ENCODE data around the gene RABL2A. TPM values are rescaled to one million over a fixed set of nuclear protein-coding genes. Genes with fewer than 3 reads are reported as not detected.
"Not testable (repeated sequence)": the region's sequence is repeated elsewhere in the genome, so short reads cannot be mapped to it uniquely, and the experiment has no call there.

Gene RABL2A
- total and polyA plus RNA-seq, 2 donors, result 7.5 to 18.3 TPM

DNA sequence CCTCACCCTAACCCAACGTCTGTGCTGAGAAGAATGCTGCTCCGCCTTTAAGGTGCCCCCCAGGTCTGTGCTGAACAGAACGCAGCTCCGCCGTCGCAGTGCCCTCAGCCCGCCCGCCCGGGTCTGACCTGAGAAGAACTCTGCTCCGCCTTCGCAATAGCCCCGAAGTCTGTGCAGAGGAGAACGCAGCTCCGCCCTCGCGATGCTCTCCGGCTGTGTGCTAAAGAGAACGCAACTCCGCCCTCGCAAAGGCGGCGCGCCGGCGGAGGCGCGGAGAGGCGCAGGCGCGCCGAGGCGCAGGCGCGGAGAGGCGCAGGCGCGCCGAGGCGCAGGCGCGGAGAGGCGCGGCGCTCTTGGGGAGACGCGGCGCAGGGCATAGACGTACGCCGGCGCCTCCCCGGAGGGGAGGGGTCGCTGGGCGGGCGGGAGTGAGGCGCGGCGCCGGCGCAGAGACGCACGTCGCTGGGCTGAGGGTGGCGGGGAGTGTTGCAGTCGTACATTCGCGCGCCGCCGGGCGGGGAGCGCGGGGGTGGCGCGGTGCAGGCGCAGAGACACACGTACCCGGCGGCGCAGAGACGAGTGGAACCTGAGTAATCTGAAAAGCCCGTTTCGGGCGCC, 23.5 kb upstream of the RABL2A start:
- Histone ChIP-seq H3K27ac (ENCODE audit: low read depth in 1 of 2, low read length in 1 of 2) (peak overlapping the region; percentile 94), H3K4me3 (ENCODE audit: low read length in 2 of 2) (peak overlapping the region; percentile 49 to 54)
- H3K9me3 ChIP-seq (ENCODE audit: control insufficient read depth in 2 of 2, insufficient read depth in 1 of 2, low read length in 1 of 2); H3K27me3 ChIP-seq (ENCODE audit: control insufficient read depth in 2 of 2, insufficient read depth in 1 of 2, low read length in 1 of 2); H3K4me1 ChIP-seq (ENCODE audit: control insufficient read depth in 2 of 2, insufficient read depth in 2 of 2, low read length in 2 of 2); H3K36me3 ChIP-seq (ENCODE audit: control insufficient read depth in 2 of 2, insufficient read depth in 2 of 2, low read length in 1 of 2): not testable (repeated sequence)
- peak; percentile 56 to 90 (median 78) for DNase-seq (ENCODE audit: low read depth in 6 of 9, low spot score in 9 of 9)
- 22% methylated on average over 84 of the region's 84 CpGs for WGBS

DNA sequence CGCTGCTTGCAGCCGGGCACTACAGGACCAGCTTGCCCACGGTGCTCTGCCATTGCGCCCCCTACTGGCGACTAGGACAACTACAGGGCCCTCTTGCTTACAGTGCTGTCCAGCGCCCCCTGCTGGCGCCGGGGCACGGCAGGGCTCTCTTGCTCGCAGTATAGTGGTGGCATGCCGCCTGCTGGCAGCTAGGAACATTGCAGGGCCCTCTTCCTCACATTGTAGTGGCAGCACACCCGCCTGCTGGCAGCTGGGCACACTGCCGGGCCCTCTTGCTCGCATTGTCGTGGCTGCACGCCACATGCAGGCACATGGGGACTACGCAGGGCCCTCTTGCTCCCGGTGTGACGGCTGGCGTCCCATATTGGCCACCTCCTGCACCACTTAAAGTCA, 23.0 kb upstream of the RABL2A start:
- DNase-seq (ENCODE audit: low read depth in 6 of 9, low spot score in 9 of 9), result peak; percentile 79 to 92 (median 86)
- Histone ChIP-seq H3K27ac (ENCODE audit: low read depth in 1 of 2, low read length in 1 of 2) (peak overlapping the region; percentile 94), H3K4me3 (ENCODE audit: low read length in 2 of 2) (peak overlapping the region; percentile 49 to 54)
- not testable (repeated sequence) for H3K27me3 ChIP-seq (ENCODE audit: control insufficient read depth in 2 of 2, insufficient read depth in 1 of 2, low read length in 1 of 2); H3K36me3 ChIP-seq (ENCODE audit: control insufficient read depth in 2 of 2, insufficient read depth in 2 of 2, low read length in 1 of 2); H3K4me1 ChIP-seq (ENCODE audit: control insufficient read depth in 2 of 2, insufficient read depth in 2 of 2, low read length in 2 of 2); H3K9me3 ChIP-seq (ENCODE audit: control insufficient read depth in 2 of 2, insufficient read depth in 1 of 2, low read length in 1 of 2)
- WGBS, result 11% methylated on average over 20 of the region's 20 CpGs

DNA sequence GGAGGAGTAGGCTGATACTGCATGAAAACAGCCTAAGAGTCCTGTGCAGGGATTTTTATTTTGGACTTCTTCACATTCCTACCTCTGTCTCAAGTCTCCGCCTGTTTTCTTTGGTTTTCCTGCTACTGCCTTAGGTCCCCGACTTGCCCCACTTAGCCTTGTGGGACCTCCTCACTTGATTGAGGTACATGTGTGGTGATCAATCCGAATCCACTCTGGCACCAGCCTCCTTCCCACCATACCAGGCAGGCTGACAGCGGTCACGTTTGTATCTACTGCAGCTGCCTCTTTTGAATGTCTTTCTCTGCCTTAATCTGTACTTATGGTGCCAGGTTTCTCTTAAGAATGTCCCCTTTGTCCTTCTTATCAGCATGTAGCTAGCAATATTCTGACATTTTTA, 22.4 kb upstream of the RABL2A start:
- 92% methylated on average over 5 of the region's 5 CpGs for WGBS
- H3K9me3 ChIP-seq (ENCODE audit: control insufficient read depth in 2 of 2, insufficient read depth in 1 of 2, low read length in 1 of 2); H3K4me1 ChIP-seq (ENCODE audit: control insufficient read depth in 2 of 2, insufficient read depth in 2 of 2, low read length in 2 of 2); H3K4me3 ChIP-seq (ENCODE audit: low read length in 2 of 2); H3K27me3 ChIP-seq (ENCODE audit: control insufficient read depth in 2 of 2, insufficient read depth in 1 of 2, low read length in 1 of 2); H3K27ac ChIP-seq (ENCODE audit: low read depth in 1 of 2, low read length in 1 of 2); H3K36me3 ChIP-seq (ENCODE audit: control insufficient read depth in 2 of 2, insufficient read depth in 2 of 2, low read length in 1 of 2); DNase-seq (ENCODE audit: low read depth in 6 of 9, low spot score in 9 of 9): not testable (repeated sequence)

DNA sequence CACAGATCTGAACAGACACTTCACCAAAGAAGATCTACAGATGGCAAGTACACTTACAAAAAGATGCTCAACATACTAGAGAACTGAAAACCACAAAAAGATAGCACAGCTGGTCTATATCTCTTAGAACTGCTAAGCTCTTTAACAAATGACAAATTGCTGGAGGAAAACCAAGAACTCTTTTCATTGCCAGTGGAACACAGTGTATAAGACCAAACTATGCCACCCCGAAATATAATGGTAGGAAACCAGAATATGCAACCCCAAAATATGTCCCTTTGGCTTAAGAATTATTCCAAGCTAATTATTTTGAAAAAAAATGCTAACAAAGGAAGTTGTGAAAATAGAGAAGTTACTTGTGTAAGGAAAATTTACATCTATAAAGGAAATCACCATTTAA, 21.0 kb upstream of the RABL2A start:
- H3K36me3 ChIP-seq (ENCODE audit: control insufficient read depth in 2 of 2, insufficient read depth in 2 of 2, low read length in 1 of 2); H3K27me3 ChIP-seq (ENCODE audit: control insufficient read depth in 2 of 2, insufficient read depth in 1 of 2, low read length in 1 of 2); H3K4me1 ChIP-seq (ENCODE audit: control insufficient read depth in 2 of 2, insufficient read depth in 2 of 2, low read length in 2 of 2); H3K9me3 ChIP-seq (ENCODE audit: control insufficient read depth in 2 of 2, insufficient read depth in 1 of 2, low read length in 1 of 2); H3K4me3 ChIP-seq (ENCODE audit: low read length in 2 of 2): not testable (repeated sequence)
- peak in 1 of 9 donors; percentile 53 for DNase-seq (ENCODE audit: low read depth in 6 of 9, low spot score in 9 of 9)
- H3K27ac ChIP-seq (ENCODE audit: low read depth in 1 of 2, low read length in 1 of 2), result peak overlapping the region in 1 of 2 donors; percentile 62
- WGBS, result 30% methylated on average over 1 of the region's 1 CpG

DNA sequence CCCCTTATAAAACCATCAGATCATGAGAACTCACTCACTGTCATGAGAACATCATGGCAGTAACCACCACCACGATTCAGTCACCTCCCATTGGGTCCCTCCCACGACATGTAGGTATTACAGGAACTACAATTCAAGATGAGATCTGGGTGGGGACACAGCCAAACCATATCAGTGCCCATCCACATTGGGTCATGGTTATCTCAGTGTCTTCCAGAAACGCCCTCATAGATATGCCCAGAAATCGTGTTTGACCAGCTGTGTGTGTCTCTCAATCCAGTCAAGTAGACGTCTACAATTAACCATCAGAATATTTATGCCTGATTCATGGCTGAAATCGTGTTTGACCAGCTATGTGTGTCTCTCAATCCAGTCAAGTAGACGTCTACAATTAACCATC, 17.2 kb upstream of the RABL2A start:
- H3K27ac ChIP-seq (ENCODE audit: low read depth in 1 of 2, low read length in 1 of 2); H3K4me1 ChIP-seq (ENCODE audit: control insufficient read depth in 2 of 2, insufficient read depth in 2 of 2, low read length in 2 of 2); H3K36me3 ChIP-seq (ENCODE audit: control insufficient read depth in 2 of 2, insufficient read depth in 2 of 2, low read length in 1 of 2); H3K4me3 ChIP-seq (ENCODE audit: low read length in 2 of 2); H3K9me3 ChIP-seq (ENCODE audit: control insufficient read depth in 2 of 2, insufficient read depth in 1 of 2, low read length in 1 of 2); DNase-seq (ENCODE audit: low read depth in 6 of 9, low spot score in 9 of 9); H3K27me3 ChIP-seq (ENCODE audit: control insufficient read depth in 2 of 2, insufficient read depth in 1 of 2, low read length in 1 of 2): not testable (repeated sequence)
- 88% methylated on average over 7 of the region's 7 CpGs for WGBS

DNA sequence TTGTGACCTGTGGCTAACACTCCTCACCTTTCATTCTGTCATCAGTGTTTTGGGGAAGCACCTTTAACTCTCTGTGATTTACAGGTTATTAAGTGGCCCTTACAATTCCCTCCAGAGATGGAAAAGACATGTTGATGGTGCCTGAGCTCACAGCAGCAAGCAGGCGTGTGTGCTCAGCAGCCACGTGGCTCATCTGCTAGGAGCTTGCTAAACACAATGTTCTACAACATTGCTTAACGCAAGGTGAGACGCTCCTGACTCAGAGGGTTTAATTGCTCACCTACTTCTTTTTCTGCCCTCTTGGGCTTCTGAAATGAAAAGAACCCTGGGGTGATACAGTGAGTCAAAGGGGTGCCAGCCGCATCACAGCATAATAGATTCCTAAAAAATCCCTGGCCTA, 6.1 kb upstream of the RABL2A start:
- H3K4me3 ChIP-seq (ENCODE audit: low read length in 2 of 2); H3K36me3 ChIP-seq (ENCODE audit: control insufficient read depth in 2 of 2, insufficient read depth in 2 of 2, low read length in 1 of 2); H3K9me3 ChIP-seq (ENCODE audit: control insufficient read depth in 2 of 2, insufficient read depth in 1 of 2, low read length in 1 of 2); H3K27ac ChIP-seq (ENCODE audit: low read depth in 1 of 2, low read length in 1 of 2); DNase-seq (ENCODE audit: low read depth in 6 of 9, low spot score in 9 of 9); H3K27me3 ChIP-seq (ENCODE audit: control insufficient read depth in 2 of 2, insufficient read depth in 1 of 2, low read length in 1 of 2); H3K4me1 ChIP-seq (ENCODE audit: control insufficient read depth in 2 of 2, insufficient read depth in 2 of 2, low read length in 2 of 2): not testable (repeated sequence)
- 99% methylated on average over 4 of the region's 5 CpGs for WGBS

DNA sequence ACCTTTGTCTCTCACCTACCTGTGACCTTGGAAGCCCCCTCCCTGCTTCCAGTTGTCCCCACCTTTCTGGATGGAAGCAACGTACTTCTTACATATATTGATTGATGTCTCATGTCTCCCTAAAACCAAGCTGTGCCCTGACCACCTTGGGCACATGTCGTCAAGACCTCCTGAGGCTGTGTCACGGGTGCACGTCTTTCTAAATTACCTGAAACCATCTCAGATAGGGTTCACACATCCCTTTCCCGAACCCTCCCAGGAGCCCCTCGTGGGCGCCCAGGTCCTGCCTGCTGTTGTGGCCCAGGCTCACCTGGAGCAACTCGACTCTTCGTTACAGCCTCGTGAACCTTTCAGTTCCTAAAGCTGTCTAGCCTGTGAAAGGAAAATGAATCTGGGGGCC, 1.2 kb upstream of the RABL2A start:
- not testable (repeated sequence) for DNase-seq (ENCODE audit: low read depth in 6 of 9, low spot score in 9 of 9)

DNA sequence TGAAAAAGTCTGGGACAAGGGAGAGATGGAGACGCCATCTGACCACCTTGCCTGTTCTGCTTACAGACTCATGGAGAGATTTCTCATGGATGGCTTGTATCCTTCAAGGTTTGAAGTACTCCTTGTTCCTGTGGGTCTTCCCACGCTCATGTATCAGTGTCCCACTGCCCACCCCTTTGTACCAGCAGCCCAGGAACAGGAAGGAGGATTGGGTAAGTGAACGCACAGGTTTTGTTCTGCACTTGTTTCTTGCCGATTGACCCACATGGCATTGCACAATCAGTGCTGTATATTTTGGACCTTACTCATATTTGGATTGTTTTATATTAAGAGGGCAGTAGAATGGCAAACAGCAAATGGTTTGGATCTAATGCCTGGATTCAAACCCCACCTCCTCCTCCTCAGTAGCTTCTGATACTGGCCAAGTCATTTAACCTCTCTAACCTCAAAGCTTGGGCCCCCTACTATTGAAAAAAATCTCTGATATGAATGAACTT, 5.8 kb downstream of the RABL2A start:
- not testable (repeated sequence) for H3K4me1 ChIP-seq (ENCODE audit: control insufficient read depth in 2 of 2, insufficient read depth in 2 of 2, low read length in 2 of 2); H3K9me3 ChIP-seq (ENCODE audit: control insufficient read depth in 2 of 2, insufficient read depth in 1 of 2, low read length in 1 of 2); H3K27ac ChIP-seq (ENCODE audit: low read depth in 1 of 2, low read length in 1 of 2); DNase-seq (ENCODE audit: low read depth in 6 of 9, low spot score in 9 of 9); H3K27me3 ChIP-seq (ENCODE audit: control insufficient read depth in 2 of 2, insufficient read depth in 1 of 2, low read length in 1 of 2); H3K36me3 ChIP-seq (ENCODE audit: control insufficient read depth in 2 of 2, insufficient read depth in 2 of 2, low read length in 1 of 2); H3K4me3 ChIP-seq (ENCODE audit: low read length in 2 of 2)
- 96% methylated on average over 4 of the region's 4 CpGs for WGBS

More for the DNA sequence above, 1.2 kb upstream of the RABL2A start:
- H3K27ac ChIP-seq (ENCODE audit: low read depth in 1 of 2, low read length in 1 of 2); H3K27me3 ChIP-seq (ENCODE audit: control insufficient read depth in 2 of 2, insufficient read depth in 1 of 2, low read length in 1 of 2); H3K36me3 ChIP-seq (ENCODE audit: control insufficient read depth in 2 of 2, insufficient read depth in 2 of 2, low read length in 1 of 2); H3K9me3 ChIP-seq (ENCODE audit: control insufficient read depth in 2 of 2, insufficient read depth in 1 of 2, low read length in 1 of 2); H3K4me3 ChIP-seq (ENCODE audit: low read length in 2 of 2); H3K4me1 ChIP-seq (ENCODE audit: control insufficient read depth in 2 of 2, insufficient read depth in 2 of 2, low read length in 2 of 2): not testable (repeated sequence)
- 78% methylated on average over 10 of the region's 10 CpGs for WGBS

DNA sequence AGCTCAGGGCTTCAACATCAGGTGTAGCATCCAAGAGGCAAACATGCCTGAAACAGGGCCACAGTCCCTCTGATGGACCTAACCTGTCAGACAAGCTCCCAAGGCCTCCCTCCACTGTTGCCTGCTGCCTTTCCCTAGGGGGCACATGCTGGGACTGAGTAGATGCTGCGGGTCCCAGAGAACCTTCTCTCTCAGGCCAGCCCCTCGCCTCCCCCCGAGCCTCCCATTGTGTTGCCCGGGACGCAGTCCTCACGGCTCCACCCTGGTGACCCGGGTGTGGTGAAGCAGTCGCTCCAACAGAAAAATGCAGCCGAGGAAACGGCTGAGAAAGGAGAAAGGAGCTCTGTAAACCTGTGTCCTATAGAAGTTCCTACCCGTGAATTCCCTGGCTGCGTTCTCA, 8.3 kb downstream of the RABL2A start:
- not testable (repeated sequence) for H3K36me3 ChIP-seq (ENCODE audit: control insufficient read depth in 2 of 2, insufficient read depth in 2 of 2, low read length in 1 of 2); H3K27me3 ChIP-seq (ENCODE audit: control insufficient read depth in 2 of 2, insufficient read depth in 1 of 2, low read length in 1 of 2); DNase-seq (ENCODE audit: low read depth in 6 of 9, low spot score in 9 of 9); H3K9me3 ChIP-seq (ENCODE audit: control insufficient read depth in 2 of 2, insufficient read depth in 1 of 2, low read length in 1 of 2); H3K4me3 ChIP-seq (ENCODE audit: low read length in 2 of 2); H3K4me1 ChIP-seq (ENCODE audit: control insufficient read depth in 2 of 2, insufficient read depth in 2 of 2, low read length in 2 of 2); H3K27ac ChIP-seq (ENCODE audit: low read depth in 1 of 2, low read length in 1 of 2)
- 96% methylated on average over 12 of the region's 12 CpGs for WGBS

DNA sequence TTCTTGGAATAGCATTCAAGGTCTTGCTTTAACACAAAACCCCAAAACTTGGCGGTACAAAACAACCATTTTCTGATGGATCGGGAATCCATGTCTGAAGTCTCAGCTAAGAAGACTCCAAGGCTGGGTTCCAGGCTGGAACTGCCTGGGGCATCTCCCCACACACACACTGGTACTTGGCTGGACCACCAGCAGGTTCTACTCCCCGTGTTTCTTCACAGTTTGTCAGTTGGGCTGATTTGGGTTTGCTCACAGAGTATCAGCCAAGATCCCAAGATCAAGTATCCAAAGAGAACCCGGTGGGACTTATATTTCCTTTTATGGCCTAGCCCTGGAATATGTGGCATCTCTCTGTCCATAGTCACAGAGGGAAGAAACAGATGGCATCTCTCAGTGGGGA, 9.2 kb downstream of the RABL2A start:
- 98% methylated on average over 4 of the region's 4 CpGs for WGBS
- not testable (repeated sequence) for H3K27me3 ChIP-seq (ENCODE audit: control insufficient read depth in 2 of 2, insufficient read depth in 1 of 2, low read length in 1 of 2); H3K36me3 ChIP-seq (ENCODE audit: control insufficient read depth in 2 of 2, insufficient read depth in 2 of 2, low read length in 1 of 2); H3K4me1 ChIP-seq (ENCODE audit: control insufficient read depth in 2 of 2, insufficient read depth in 2 of 2, low read length in 2 of 2); H3K4me3 ChIP-seq (ENCODE audit: low read length in 2 of 2); H3K27ac ChIP-seq (ENCODE audit: low read depth in 1 of 2, low read length in 1 of 2); DNase-seq (ENCODE audit: low read depth in 6 of 9, low spot score in 9 of 9); H3K9me3 ChIP-seq (ENCODE audit: control insufficient read depth in 2 of 2, insufficient read depth in 1 of 2, low read length in 1 of 2)
